GM23338 (cell line): Measurements from ENCODE around the gene POMC. TPM values are rescaled to one million over a fixed set of nuclear protein-coding genes. Genes with fewer than 3 reads are reported as not detected.

Source experiments
- ATAC-seq: fragments of 200-7000 bp; cut with Tn5 transposase; 3 replicates; pipeline ENCODE4 v1.9.1; 2020
- DNase-seq: peaks from one replicate; pipeline ENCODE4 v3.0.0-alpha.2; 2015; ENCODE audit warnings: low spot score
- H2AFZ ChIP-seq: fragments of 200-600 bp; sonication (generic); 2 replicates; pipeline ENCODE4 v1.8.0; 2016; ENCODE audit warnings: antibody characterized with exemption, mild to moderate bottlenecking, moderate library complexity
- H3F3A ChIP-seq: fragments of 200-600 bp; sonication (generic); replicated peaks from 2 replicates; pipeline ENCODE4 v1.8.0; 2017; ENCODE audit warnings: antibody characterized with exemption, mixed run types, low read depth
- H3K27ac ChIP-seq: fragments of 200-600 bp; sonication (generic); 2 replicates; pipeline ENCODE4 v1.6.1; 2016; ENCODE audit warnings: low read depth
- H3K27me3 ChIP-seq: fragments of 200-600 bp; sonication (generic); 2 replicates; pipeline ENCODE4 v1.8.0; 2016; ENCODE audit warnings: mild to moderate bottlenecking, mixed run types, moderate library complexity; ENCODE audit not compliant: insufficient read depth
- H3K36me3 ChIP-seq: fragments of 200-600 bp; sonication (generic); 2 replicates; pipeline ENCODE4 v1.8.0; 2016; ENCODE audit warnings: mild to moderate bottlenecking; ENCODE audit not compliant: insufficient read depth
- H3K4me1 ChIP-seq: fragments of 200-600 bp; sonication (generic); 2 replicates; pipeline ENCODE4 v1.8.0; 2016; ENCODE audit warnings: mild to moderate bottlenecking, moderate library complexity; ENCODE audit not compliant: insufficient read depth
- H3K4me2 ChIP-seq: fragments of 200-600 bp; sonication (generic); 2 replicates; pipeline ENCODE4 v1.7.1; 2017; ENCODE audit warnings: mixed run types
- H3K4me3 ChIP-seq: fragments of 200-600 bp; sonication (generic); 2 replicates; pipeline ENCODE4 v1.6.1; 2016; ENCODE audit warnings: mixed run types
- H3K79me2 ChIP-seq: fragments of 200-600 bp; sonication (generic); replicated peaks from 2 replicates; pipeline ENCODE4 v1.8.0; 2017; ENCODE audit warnings: mild to moderate bottlenecking; ENCODE audit not compliant: insufficient read depth
- H3K9me2 ChIP-seq: fragments of 200-600 bp; sonication (generic); 2 replicates; pipeline ENCODE4 v1.8.0; 2017; ENCODE audit not compliant: insufficient read depth
- H4K20me1 ChIP-seq: fragments of 200-600 bp; sonication (generic); replicated peaks from 2 replicates; pipeline ENCODE4 v1.8.0; 2017; ENCODE audit warnings: mild to moderate bottlenecking; ENCODE audit not compliant: insufficient read depth
- H3K27ac Mint-ChIP-seq: 2 replicates; pipeline ENCODE4 v1.8.0; 2020; ENCODE audit warnings: inconsistent platforms, mild to moderate bottlenecking, moderate library complexity, mixed read lengths
- H3K27me3 Mint-ChIP-seq: 3 replicates; pipeline ENCODE4 v1.8.0; 2022; ENCODE audit warnings: low read depth, mild to moderate bottlenecking, moderate library complexity, mixed read lengths, inconsistent platforms; ENCODE audit not compliant: insufficient read depth, poor library complexity
- H3K36me3 Mint-ChIP-seq: 3 replicates; pipeline ENCODE4 v1.8.0; 2021; ENCODE audit warnings: low read depth, mild to moderate bottlenecking, inconsistent platforms, moderate library complexity, mixed read lengths
- H3K4me1 Mint-ChIP-seq: 3 replicates; pipeline ENCODE4 v1.8.0; 2020; ENCODE audit warnings: mild to moderate bottlenecking, inconsistent platforms, mixed read lengths
- H3K4me3 Mint-ChIP-seq: 3 replicates; pipeline ENCODE4 v1.8.0; 2021; ENCODE audit warnings: moderate library complexity, mild to moderate bottlenecking, inconsistent platforms, mixed read lengths
- H3K9me3 Mint-ChIP-seq: 3 replicates; pipeline ENCODE4 v1.8.0; 2020; ENCODE audit warnings: moderate library complexity, mild to moderate bottlenecking, inconsistent platforms, mixed read lengths
- CREB1 ChIP-seq: fragments of 250-450 bp; sonication (Bioruptor Pico); IDR thresholded peaks from 2 replicates; pipeline ENCODE4 v1.5.0; 2020; ENCODE audit warnings: low read depth, mild to moderate bottlenecking, moderate library complexity
- CTCF ChIP-seq, 2 experiments: fragments of 200-600 bp in 1 of 2; sonication (generic) in 1 of 2; conservative IDR thresholded peaks; 2 replicates each; pipeline versions ENCODE4 v1.5.1 to v1.6.1; 2016 to 2017; ENCODE audit warnings: antibody characterized with exemption in 2 of 2, low read depth in 2 of 2, mild to moderate bottlenecking in 2 of 2, moderate library complexity in 1 of 2
- EZH2 ChIP-seq: fragments of 200-600 bp; sonication (generic); IDR thresholded peaks from one replicate; pipeline ENCODE4 v1.8.0; 2017; ENCODE audit warnings: antibody characterized with exemption, mild to moderate bottlenecking, low read depth; ENCODE audit not compliant: unreplicated experiment
- EZH2phosphoT487 ChIP-seq: fragments of 200-600 bp; sonication (generic); IDR thresholded peaks from one replicate; pipeline ENCODE4 v1.8.1; 2018; ENCODE audit warnings: antibody characterized with exemption; ENCODE audit not compliant: unreplicated experiment
- JUNB ChIP-seq: IDR thresholded peaks from one replicate; pipeline ENCODE4 v1.6.1; 2016; ENCODE audit warnings: antibody characterized with exemption; ENCODE audit not compliant: unreplicated experiment
- NANOG ChIP-seq: IDR thresholded peaks from 2 replicates; pipeline ENCODE4 v1.6.1; 2016; ENCODE audit warnings: antibody characterized with exemption, borderline replicate concordance
- POLR2AphosphoS5 ChIP-seq: IDR thresholded peaks from 2 replicates; pipeline ENCODE4 v1.6.1; 2016; ENCODE audit warnings: antibody characterized with exemption, low read depth
- REST ChIP-seq: IDR thresholded peaks from one replicate; pipeline ENCODE4 v1.6.1; 2018; ENCODE audit warnings: antibody characterized with exemption; ENCODE audit not compliant: unreplicated experiment
- STAT1 ChIP-seq: IDR thresholded peaks from one replicate; pipeline ENCODE4 v1.6.1; 2016; ENCODE audit warnings: antibody characterized with exemption; ENCODE audit not compliant: unreplicated experiment
- ZNF331 ChIP-seq: fragments of 250-450 bp; sonication (Bioruptor Pico); IDR thresholded peaks from 2 replicates; pipeline ENCODE4 v1.5.0; 2020; ENCODE audit warnings: low read depth, mild to moderate bottlenecking, moderate library complexity
- ZNF462 ChIP-seq: fragments of 250-450 bp; sonication (Bioruptor Pico); IDR thresholded peaks from 2 replicates; pipeline ENCODE4 v1.5.0; 2020; ENCODE audit warnings: mild to moderate bottlenecking, moderate library complexity
- polyA plus RNA-seq: library from polyadenylated mRNA; unstranded; fragments of >200 nt; fragmentation: Nextera tagmentation; extraction: Ambion mirVana; gene quantifications from 2 replicates; pipeline ENCODE4 v1.2.1, GENCODE V29; 2016
- total RNA-seq: library from RNA; depleted of rRNA; stranded (reverse); fragments of >200 nt; shearing (Covaris generic); gene quantifications from 2 replicates; pipeline ENCODE4 v1.2.3, GENCODE V29; 2014

The POMC gene
- total and polyA plus RNA-seq, 2 experiments from 2014 or later = 8.5 to 12.3 TPM

GRCh38 chr2:25194576-25195122 lies 26.3 kb upstream of the POMC start:
- Mint-ChIP-seq H3K27me3 (peaks cover 13% of the 10 kb centered on the region), H3K36me3 (no peaks in the 10 kb centered on the region), H3K4me1 (peaks cover 10% of the 10 kb centered on the region), H3K4me3 (no peak overlapping the region), H3K27ac (no peak overlapping the region), H3K9me3 (no peaks in the 10 kb centered on the region)
- peak; percentile 18 for DNase-seq
- no peaks in the 10 kb centered on the region for H3K9me2 ChIP-seq
- no peaks in the 10 kb centered on the region for H3K79me2 ChIP-seq
- peak; percentile 13; the same call in 1 of the 3 replicates for ATAC-seq
- H3K4me2 ChIP-seq = no peak overlapping the region
- H3K4me1 ChIP-seq = no peaks in the 10 kb centered on the region; the same call in 1 of the 2 replicates
- no peak overlapping the region for H2AFZ ChIP-seq
- no peak overlapping the region for H3K27ac ChIP-seq
- no peaks in the 10 kb centered on the region for H3F3A ChIP-seq
- TF ChIP-seq EZH2phosphoT487 (no peak), JUNB (no peak), ZNF331 (CRISPR knock-in tag) (no peak), NANOG (no peak), CREB1 (CRISPR knock-in tag) (no peak), CTCF (conservative IDR thresholded peaks at IDR 0.05; ENCODE audit: low read depth in 2 of 2) (no peak), STAT1 (no peak), REST (no peak), POLR2AphosphoS5 (no peak)
- no peaks in the 10 kb centered on the region for H3K27me3 ChIP-seq
- no peaks in the 10 kb centered on the region for H4K20me1 ChIP-seq
- no peaks in the 10 kb centered on the region for H3K36me3 ChIP-seq
- H3K4me3 ChIP-seq = no peak overlapping the region

GRCh38 chr2:25190536-25190935 lies 22.2 kb upstream of the POMC start:
- H3K9me2 ChIP-seq = no peaks in the 10 kb centered on the region
- no peaks in the 10 kb centered on the region for H3F3A ChIP-seq
- Mint-ChIP-seq H3K27ac (no peak overlapping the region; the same call in 1 of the 2 replicates), H3K4me3 (no peak overlapping the region), H3K27me3 (peaks cover 8% of the 10 kb centered on the region), H3K36me3 (no peaks in the 10 kb centered on the region), H3K4me1 (peaks cover 5% of the 10 kb centered on the region; the same call in 2 of the 3 replicates), H3K9me3 (no peaks in the 10 kb centered on the region)
- no peak overlapping the region for H3K4me3 ChIP-seq
- ATAC-seq (no peak), DNase-seq (no peak)
- H3K79me2 ChIP-seq = no peaks in the 10 kb centered on the region
- H3K27ac ChIP-seq = no peak overlapping the region
- no peaks in the 10 kb centered on the region for H4K20me1 ChIP-seq
- H3K27me3 ChIP-seq = no peaks in the 10 kb centered on the region
- H3K36me3 ChIP-seq = no peaks in the 10 kb centered on the region
- no peak overlapping the region for H2AFZ ChIP-seq
- H3K4me2 ChIP-seq = no peak overlapping the region
- no peaks in the 10 kb centered on the region; the same call in 1 of the 2 replicates for H3K4me1 ChIP-seq
- no peak for TF ChIP-seq POLR2AphosphoS5
- TF ChIP-seq ZNF462 = no peak
- TF ChIP-seq EZH2 = no peak
